NCI-H526 treated with DMSO at 0.1 percent for 48 hours (cell line): ENCODE measurements around the gene CLEC10A.
"Not testable (repeated sequence)": the region's sequence is repeated elsewhere in the genome, so short reads cannot be mapped to it uniquely, and the experiment has no call there.

Experiments
- DNase-seq: peaks from one replicate; lab custom pipeline; 2025; lab: John Stamatoyannopoulos, UW

Gene CLEC10A

GRCh38 chr17:7079581-7080455 lies at the start of gene CLEC10A:
TSS of gene CLEC10A (minus strand) at chr17:7080251. CDS start at chr17:7078812, 1,439 bp downstream.
- no peak for DNase-seq

- no peak for DNase-seq
These were observed 49.3 kb upstream of the CLEC10A start for GRCh38 chr17:7129311-7129710.

GRCh38 chr17:7128160-7128559 lies 48.1 kb upstream of the CLEC10A start:
- no peak for DNase-seq

GRCh38 chr17:7127501-7127900 lies 47.5 kb upstream of the CLEC10A start:
- not testable (repeated sequence) for DNase-seq

- not testable (repeated sequence) for DNase-seq
These were observed 46.3 kb upstream of the CLEC10A start for GRCh38 chr17:7126386-7126785.

GRCh38 chr17:7124923-7125322 lies 44.9 kb upstream of the CLEC10A start:
- DNase-seq: no peak

- DNase-seq: no peak
These were observed 43.8 kb upstream of the CLEC10A start for GRCh38 chr17:7123844-7124243.

- no peak for DNase-seq
These were observed 42.3 kb upstream of the CLEC10A start for GRCh38 chr17:7122381-7122780.

- not testable (repeated sequence) for DNase-seq
These were observed 40.6 kb upstream of the CLEC10A start for GRCh38 chr17:7120635-7121034.

- DNase-seq: no peak
These were observed 40.1 kb upstream of the CLEC10A start for GRCh38 chr17:7120123-7120522.

- DNase-seq: no peak
These were observed 39.3 kb upstream of the CLEC10A start for GRCh38 chr17:7119314-7119713.

- DNase-seq: no peak
These were observed 35.0 kb upstream of the CLEC10A start for GRCh38 chr17:7114875-7115614.

GRCh38 chr17:7114241-7114874 lies 34.3 kb upstream of the CLEC10A start, which contains the start of gene ASGR2:
TSS of gene ASGR2 (minus strand) at chr17:7114822. CDS start at chr17:7114240, 582 bp downstream.
- DNase-seq: no peak

GRCh38 chr17:7113273-7114071 lies 33.4 kb upstream of the CLEC10A start:
- DNase-seq: no peak

GRCh38 chr17:7112510-7113108 lies 32.6 kb upstream of the CLEC10A start:
- no peak for DNase-seq

GRCh38 chr17:7111784-7112509 lies 31.9 kb upstream of the CLEC10A start:
- DNase-seq: no peak

GRCh38 chr17:7110617-7111306 lies 30.7 kb upstream of the CLEC10A start:
- DNase-seq: no peak

GRCh38 chr17:7109461-7110322 lies 29.6 kb upstream of the CLEC10A start:
- no peak for DNase-seq

- DNase-seq: no peak
These were observed 28.9 kb upstream of the CLEC10A start for GRCh38 chr17:7108981-7109380.
